Spleen (tissue), 11 donors: ENCODE data around the gene IFI27L2. TPM values are rescaled to one million over a fixed set of nuclear protein-coding genes. Genes with fewer than 3 reads are reported as not detected.

ENCODE experiments used
- DNase-seq: peaks from one replicate; pipeline ENCODE4 v3.0.0-alpha.2; 2020
- H3K27ac ChIP-seq, 8 donors: fragments of 200-600 bp; sonication (generic) in 7 of 8; 1 replicate in 4 of 8; 2 replicates in 4 of 8; pipeline versions ENCODE4 v1.5.0 to v1.8.0; 2016 to 2021; ENCODE audit warnings: inconsistent platforms in 4 of 8, mild to moderate bottlenecking in 4 of 8, moderate library complexity in 1 of 8
- H3K27me3 ChIP-seq, 7 donors: fragments of 200-600 bp; sonication (generic) in 6 of 7; replicated peaks in 1 of 7; 1 replicate in 4 of 7; 2 replicates in 3 of 7; pipeline versions ENCODE4 v1.5.0 to v1.8.0; 2016 to 2021; ENCODE audit warnings: inconsistent platforms in 3 of 7, mild to moderate bottlenecking in 1 of 7
- H3K36me3 ChIP-seq, 6 donors: fragments of 200-600 bp; sonication (generic) in 5 of 6; 1 replicate in 4 of 6; 2 replicates in 2 of 6; pipeline versions ENCODE4 v1.5.0 to v1.8.0; 2016 to 2021; ENCODE audit warnings: inconsistent platforms in 2 of 6
- H3K4me1 ChIP-seq, 6 donors: fragments of 200-600 bp; sonication (generic) in 5 of 6; 1 replicate in 3 of 6; 2 replicates in 3 of 6; pipeline versions ENCODE4 v1.5.0 to v1.8.0; 2016 to 2021; ENCODE audit warnings: inconsistent platforms in 3 of 6
- H3K4me3 ChIP-seq, 8 donors: fragments of 200-600 bp; sonication (generic) in 7 of 8; 1 replicate in 4 of 8; 2 replicates in 4 of 8; pipeline versions ENCODE4 v1.5.0 to v1.8.0; 2016 to 2021; ENCODE audit warnings: inconsistent platforms in 4 of 8, mild to moderate bottlenecking in 4 of 8, moderate library complexity in 2 of 8
- H3K9me3 ChIP-seq, 8 donors: fragments of 200-600 bp; sonication (generic) in 7 of 8; 1 replicate in 4 of 8; 2 replicates in 4 of 8; pipeline versions ENCODE4 v1.5.0 to v1.8.0; 2016 to 2021; ENCODE audit warnings: inconsistent platforms in 4 of 8
- CTCF ChIP-seq, 11 experiments: fragments of 200-600 bp in 7 of 11; fragments of 450-650 bp in 4 of 11; sonication (generic) in 4 of 11; IDR thresholded peaks in 8 of 11; conservative IDR thresholded peaks in 3 of 11; 1 replicate in 7 of 11; 2 replicates in 4 of 11; pipeline versions ENCODE4 v1.4.0 to v1.8.0; 2016 to 2021; ENCODE audit warnings: antibody characterized with exemption in 11 of 11, inconsistent platforms in 4 of 11, mild to moderate bottlenecking in 1 of 11
- POLR2A ChIP-seq, 3 donors: fragments of 450-650 bp; IDR thresholded peaks; one replicate each; pipeline ENCODE4 v1.5.1; 2017; ENCODE audit warnings: antibody characterized with exemption in 3 of 3, mild to moderate bottlenecking in 1 of 3
- POLR2AphosphoS5 ChIP-seq, 3 donors: sonication (generic); formaldehyde crosslinking; IDR thresholded peaks; one replicate each; pipeline ENCODE4 v1.5.1; 2017; ENCODE audit warnings: antibody characterized with exemption in 3 of 3
- WGBS, 5 donors: extraction: QIAGEN DNeasy Blood & Tissue Kit in 3 of 5; methylation state at CpG; one replicate each; pipeline versions ENCODE4 v1.1.5 to v1.1.7; 2013 to 2018; 5-methylcytosine and 5-hydroxymethylcytosine counted together
- intact Hi-C: fragments of 100-400 bp; cut with DNase I; formaldehyde crosslinking; loops from one replicate; pipeline ENCODE4 v1.15.0; 2023; ENCODE audit warnings: low total_unique reads
- polyA plus RNA-seq, 3 donors: library from polyadenylated mRNA; stranded (reverse); fragments of 200-250 nt; gene quantifications; one replicate each; pipeline ENCODE4 v1.2.1, GENCODE V29; 2013
- total RNA-seq, 7 donors: library from RNA; depleted of rRNA in 3 of 7; stranded (reverse); fragments of >200 nt in 3 of 7; fragmentation: NEBNext Ultra II Directional in 4 of 7; extraction: Animal tissue kit (Norgen Biotek cat#: 25700) in 4 of 7; gene quantifications; one replicate each; pipeline versions ENCODE4 v1.1.0 to v1.2.1, GENCODE V29; 2016 to 2021
- donor health status: healthy with polysubstance abuse.
- donor health status: DM: no; HTN: no; CAD: no; lungs with moderate emphysema.
- donor health status: DM: no; HTN: no; CAD: no.
- donor health status: Bipolar disorder and iron deficiency.
- donor health status: healthy.
- donor health status: DM: no; HTN: no; CAD: no.
- donor health status: DM: yes; HTN: yes; CAD: no.

The IFI27L2 gene
- total and polyA plus RNA-seq, 10 donors, result 40.6 to 137 (median 75.5) TPM

- Histone ChIP-seq H3K27me3 (no peaks in the 10 kb centered on the region), H3K4me1 (no peaks in the 10 kb centered on the region), H3K36me3 (no peaks in the 10 kb centered on the region), H3K27ac (no peak overlapping the region), H3K4me3 (no peak overlapping the region), H3K9me3 (no peaks in the 10 kb centered on the region)
- 92 to 98% (median 96%) methylated on average over 4 of the region's 4 CpGs for WGBS, 5 donors
- TF ChIP-seq CTCF (IDR thresholded peaks at IDR 0.05 in 8 of 11, conservative IDR thresholded peaks at IDR 0.05 in 3 of 11) (no peak), POLR2AphosphoS5 (IDR thresholded peaks at IDR 0.05) (no peak), POLR2A (IDR thresholded peaks at IDR 0.05) (no peak)
- no peak for DNase-seq
- intact Hi-C loops, result no loop called here
These were observed 39.9 kb downstream of the IFI27L2 start for GRCh38 chr14:94089479-94089878.

DNA sequence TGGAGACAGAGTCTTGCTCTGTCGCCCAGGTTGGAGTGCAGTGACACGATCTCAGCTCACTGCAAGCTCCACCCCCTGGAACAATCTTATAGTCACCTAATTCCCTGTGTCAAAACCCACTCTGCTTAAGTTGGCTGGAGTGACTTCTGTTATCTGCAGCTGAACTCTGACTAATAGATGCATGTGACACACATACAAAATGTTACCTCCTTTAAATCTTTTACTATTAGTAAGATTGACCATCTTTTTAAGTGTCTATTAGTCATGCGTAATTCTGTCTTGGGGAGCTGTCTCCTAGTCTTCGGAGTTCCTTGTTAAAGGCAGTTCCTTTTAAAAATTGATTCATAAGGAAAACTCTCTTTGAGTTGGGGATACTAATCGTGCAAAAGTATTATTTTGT lies 40.9 kb downstream of the IFI27L2 start:
- Histone ChIP-seq H3K27me3 (no peaks in the 10 kb centered on the region), H3K4me1 (no peaks in the 10 kb centered on the region), H3K27ac (no peak overlapping the region), H3K9me3 (no peaks in the 10 kb centered on the region), H3K4me3 (no peak overlapping the region), H3K36me3 (no peaks in the 10 kb centered on the region)
- WGBS, 5 donors, result 88 to 95% (median 91%) methylated on average over 5 of the region's 5 CpGs
- intact Hi-C loops, result no loop called here
- no peak for TF ChIP-seq CTCF (IDR thresholded peaks at IDR 0.05 in 8 of 11, conservative IDR thresholded peaks at IDR 0.05 in 3 of 11)
- TF ChIP-seq POLR2AphosphoS5 (IDR thresholded peaks at IDR 0.05), result no peak
- no peak for TF ChIP-seq POLR2A (IDR thresholded peaks at IDR 0.05)
- no peak for DNase-seq

GRCh38 chr14:94087891-94088290 lies 41.5 kb downstream of the IFI27L2 start:
- Histone ChIP-seq H3K9me3 (no peaks in the 10 kb centered on the region), H3K4me3 (no peak overlapping the region), H3K36me3 (no peaks in the 10 kb centered on the region), H3K4me1 (peaks cover 0 to 3% (median 0%) of the 10 kb centered on the region in 6 donors), H3K27ac (no peak overlapping the region), H3K27me3 (no peaks in the 10 kb centered on the region)
- intact Hi-C loops, result no loop called here
- TF ChIP-seq CTCF (IDR thresholded peaks at IDR 0.05 in 8 of 11, conservative IDR thresholded peaks at IDR 0.05 in 3 of 11) (no peak), POLR2A (IDR thresholded peaks at IDR 0.05) (no peak), POLR2AphosphoS5 (IDR thresholded peaks at IDR 0.05) (no peak)
- DNase-seq, result no peak
- 70 to 95% (median 71%) methylated on average over 4 of the region's 4 CpGs for WGBS, 5 donors

DNA sequence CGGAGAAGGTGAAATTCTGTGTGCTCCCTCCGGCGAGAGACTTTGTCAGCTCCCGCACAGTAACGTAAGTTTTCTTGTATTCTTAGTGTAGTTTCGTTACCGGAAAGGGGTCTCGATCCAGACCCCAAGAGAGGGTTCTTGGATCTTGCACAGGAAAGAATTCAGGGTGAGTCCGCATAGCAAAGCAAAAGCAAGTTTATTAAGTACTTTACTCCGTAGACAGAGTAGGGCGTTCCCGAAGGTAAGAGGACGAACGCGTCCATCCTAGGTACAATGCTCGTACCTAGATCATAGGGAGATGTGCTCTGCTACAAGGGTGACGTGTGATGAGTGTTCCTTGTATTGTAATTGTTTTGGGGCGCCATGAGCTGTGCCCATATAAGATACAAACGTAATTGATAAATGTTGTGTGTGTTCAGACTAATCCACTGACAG lies 48.0 kb downstream of the IFI27L2 start:
- intact Hi-C loops, result no loop called here
- peak overlapping the region; percentile 89 to 97 (median 96) for H3K27ac ChIP-seq
- 0 to 3% (median 1%) methylated on average over 19 of the region's 19 CpGs for WGBS, 5 donors

More for the DNA sequence above, 48.0 kb downstream of the IFI27L2 start:
- Histone ChIP-seq H3K27me3 (no peaks in the 10 kb centered on the region), H3K4me1 (peaks cover 24 to 60% (median 51%) of the 10 kb centered on the region in 6 donors), H3K36me3 (peaks cover 0 to 29% (median 19%) of the 10 kb centered on the region in 6 donors), H3K4me3 (peak overlapping the region; percentile 88 to 99 (median 94)), H3K9me3 (no peaks in the 10 kb centered on the region)
- DNase-seq, result no peak
- TF ChIP-seq POLR2AphosphoS5 (IDR thresholded peaks at IDR 0.05) (no peak), POLR2A (IDR thresholded peaks at IDR 0.05) (no peak), CTCF (IDR thresholded peaks at IDR 0.05 in 8 of 11, conservative IDR thresholded peaks at IDR 0.05 in 3 of 11) (no peak)
